ENCODE measurements around the gene HBD. TPM values are rescaled to one million over a fixed set of nuclear protein-coding genes. Genes with fewer than 3 reads are reported as not detected.

Gene HBD
- total RNA-seq, 1 experiment from 2014 or later, result not detected

DNA sequence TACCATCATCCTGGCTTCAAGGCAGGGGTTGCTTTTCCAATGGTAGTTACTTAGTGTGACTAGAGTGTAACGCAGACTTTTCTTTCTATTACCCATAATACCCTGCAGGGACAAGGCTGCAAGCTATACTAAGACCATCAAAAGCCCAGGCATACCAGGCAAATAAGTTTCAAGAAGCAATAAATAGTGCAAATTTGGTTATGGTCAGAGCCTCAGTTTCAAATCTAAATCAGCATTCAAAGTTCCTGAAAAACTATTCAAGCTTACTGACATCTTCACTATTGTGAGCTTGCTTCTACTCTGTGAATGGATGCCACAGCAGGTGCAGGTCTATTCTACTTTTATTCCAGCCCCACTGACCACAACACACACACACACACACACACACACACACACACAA is 4.9 kb downstream of the HBD start:
- Histone ChIP-seq H3K27me3 (replicated peaks; ENCODE audit: control insufficient read depth, insufficient read depth, low read length) (no peaks in the 10 kb centered on the region), H3K36me3 (ENCODE audit: control insufficient read depth, insufficient read depth, low read length) (no peaks in the 10 kb centered on the region), H3K4me3 (ENCODE audit: low read depth, low read length) (no peak overlapping the region), H3K9me3 (no peaks in the 10 kb centered on the region), H3K4me1 (no peaks in the 10 kb centered on the region)
- Mint-ChIP-seq H3K27me3 (ENCODE audit: insufficient read depth, unreplicated experiment) (peaks cover 4% of the 10 kb centered on the region), H3K36me3 (ENCODE audit: insufficient read depth, unreplicated experiment) (no peaks in the 10 kb centered on the region), H3K9me3 (ENCODE audit: unreplicated experiment) (no peaks in the 10 kb centered on the region), H3K27ac (ENCODE audit: unreplicated experiment) (no peak overlapping the region), H3K4me3 (ENCODE audit: unreplicated experiment) (no peak overlapping the region), H3K4me1 (ENCODE audit: low read depth, unreplicated experiment) (no peaks in the 10 kb centered on the region)
- intact Hi-C loops (cut with micrococcal nuclease; ENCODE audit: unreplicated experiment), result no loop called here
- TF ChIP-seq, protein P1, sequence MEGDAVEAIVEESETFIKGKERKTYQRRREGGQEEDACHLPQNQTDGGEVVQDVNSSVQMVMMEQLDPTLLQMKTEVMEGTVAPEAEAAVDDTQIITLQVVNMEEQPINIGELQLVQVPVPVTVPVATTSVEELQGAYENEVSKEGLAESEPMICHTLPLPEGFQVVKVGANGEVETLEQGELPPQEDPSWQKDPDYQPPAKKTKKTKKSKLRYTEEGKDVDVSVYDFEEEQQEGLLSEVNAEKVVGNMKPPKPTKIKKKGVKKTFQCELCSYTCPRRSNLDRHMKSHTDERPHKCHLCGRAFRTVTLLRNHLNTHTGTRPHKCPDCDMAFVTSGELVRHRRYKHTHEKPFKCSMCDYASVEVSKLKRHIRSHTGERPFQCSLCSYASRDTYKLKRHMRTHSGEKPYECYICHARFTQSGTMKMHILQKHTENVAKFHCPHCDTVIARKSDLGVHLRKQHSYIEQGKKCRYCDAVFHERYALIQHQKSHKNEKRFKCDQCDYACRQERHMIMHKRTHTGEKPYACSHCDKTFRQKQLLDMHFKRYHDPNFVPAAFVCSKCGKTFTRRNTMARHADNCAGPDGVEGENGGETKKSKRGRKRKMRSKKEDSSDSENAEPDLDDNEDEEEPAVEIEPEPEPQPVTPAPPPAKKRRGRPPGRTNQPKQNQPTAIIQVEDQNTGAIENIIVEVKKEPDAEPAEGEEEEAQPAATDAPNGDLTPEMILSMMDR (IDR thresholded peaks at IDR 0.05; ENCODE audit: insufficient read depth in 1 of 2, low read depth in 1 of 2, low read length in 1 of 2, severe bottlenecking in 1 of 2, unreplicated experiment in 1 of 2), result no peak
- CTCF ChIA-PET, result no interaction called here
- BruUV-seq (replicated peaks), result no TSS peak
- POLR2A ChIA-PET, result no interaction called here
- DNase-seq, result no peak

DNA sequence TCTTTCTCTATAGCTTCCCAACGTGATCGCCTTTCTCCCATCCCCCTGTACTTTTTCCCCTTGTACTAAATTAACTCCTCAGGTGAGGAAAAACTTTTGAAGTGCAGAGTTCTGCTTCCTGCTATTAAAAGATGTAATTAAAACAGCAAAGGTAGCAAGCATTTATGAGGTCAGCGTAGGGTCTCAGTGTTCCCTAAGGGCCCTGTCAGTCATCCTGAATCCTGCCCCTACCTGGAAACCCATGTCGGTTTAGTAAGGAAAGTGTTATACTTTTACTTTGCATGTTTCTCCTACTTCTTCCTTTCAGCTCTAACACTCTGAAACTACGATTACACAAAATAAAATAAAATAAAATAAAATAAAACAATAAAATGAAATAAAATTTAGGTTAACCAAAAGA is 6.2 kb downstream of the HBD start:
- Mint-ChIP-seq H3K36me3 (ENCODE audit: insufficient read depth, unreplicated experiment) (no peaks in the 10 kb centered on the region), H3K4me1 (ENCODE audit: low read depth, unreplicated experiment) (no peaks in the 10 kb centered on the region), H3K27me3 (ENCODE audit: insufficient read depth, unreplicated experiment) (peaks cover 4% of the 10 kb centered on the region), H3K27ac (ENCODE audit: unreplicated experiment) (no peak overlapping the region), H3K9me3 (ENCODE audit: unreplicated experiment) (no peaks in the 10 kb centered on the region), H3K4me3 (ENCODE audit: unreplicated experiment) (no peak overlapping the region)
- no TSS peak for BruUV-seq (replicated peaks)
- TF ChIP-seq, protein P1 (IDR thresholded peaks at IDR 0.05; ENCODE audit: insufficient read depth in 1 of 2, low read depth in 1 of 2, low read length in 1 of 2, severe bottlenecking in 1 of 2, unreplicated experiment in 1 of 2), result no peak
- Histone ChIP-seq H3K4me3 (ENCODE audit: low read depth, low read length) (no peak overlapping the region), H3K27me3 (replicated peaks; ENCODE audit: control insufficient read depth, insufficient read depth, low read length) (no peaks in the 10 kb centered on the region), H3K36me3 (ENCODE audit: control insufficient read depth, insufficient read depth, low read length) (no peaks in the 10 kb centered on the region), H3K4me1 (no peaks in the 10 kb centered on the region), H3K9me3 (no peaks in the 10 kb centered on the region)
- intact Hi-C loops (cut with micrococcal nuclease; ENCODE audit: unreplicated experiment), result no loop called here
- CTCF ChIA-PET, result no interaction called here
- DNase-seq, result no peak
- POLR2A ChIA-PET, result no interaction called here

DNA sequence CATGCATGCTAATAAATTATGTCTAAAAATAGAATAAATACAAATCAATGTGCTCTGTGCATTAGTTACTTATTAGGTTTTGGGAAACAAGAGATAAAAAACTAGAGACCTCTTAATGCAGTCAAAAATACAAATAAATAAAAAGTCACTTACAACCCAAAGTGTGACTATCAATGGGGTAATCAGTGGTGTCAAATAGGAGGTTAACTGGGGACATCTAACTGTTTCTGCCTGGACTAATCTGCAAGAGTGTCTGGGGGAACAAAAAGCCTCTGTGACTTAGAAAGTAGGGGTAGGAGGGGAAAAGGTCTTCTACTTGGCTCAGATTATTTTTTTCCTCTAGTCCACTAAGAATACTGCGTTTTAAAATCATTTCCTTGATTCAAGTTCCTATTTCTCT is 6.6 kb downstream of the HBD start:
- H3K9me3 ChIP-seq, result no peaks in the 10 kb centered on the region
- intact Hi-C loops (cut with micrococcal nuclease; ENCODE audit: unreplicated experiment), result no loop called here
- ChIA-PET CTCF (interaction anchor here (0.7 kb wide), 1 partner anchor 11 kb away, joined by 3 read pairs; no protein-coding TSS in a partner anchor), POLR2A (no interaction called here)
- H3K4me3 ChIP-seq (ENCODE audit: low read depth, low read length), result no peak overlapping the region
- no peaks in the 10 kb centered on the region for H3K4me1 Mint-ChIP-seq (ENCODE audit: low read depth, unreplicated experiment)
- no peaks in the 10 kb centered on the region for H3K36me3 ChIP-seq (ENCODE audit: control insufficient read depth, insufficient read depth, low read length)
- no peak overlapping the region for H3K4me3 Mint-ChIP-seq (ENCODE audit: unreplicated experiment)
- TF ChIP-seq, protein P1 (IDR thresholded peaks at IDR 0.05; ENCODE audit: insufficient read depth in 1 of 2, low read depth in 1 of 2, low read length in 1 of 2, severe bottlenecking in 1 of 2, unreplicated experiment in 1 of 2), result no peak
- peaks cover 4% of the 10 kb centered on the region for H3K27me3 Mint-ChIP-seq (ENCODE audit: insufficient read depth, unreplicated experiment)
- H3K36me3 Mint-ChIP-seq (ENCODE audit: insufficient read depth, unreplicated experiment), result no peaks in the 10 kb centered on the region
- no peak overlapping the region for H3K27ac Mint-ChIP-seq (ENCODE audit: unreplicated experiment)
- H3K27me3 ChIP-seq (replicated peaks; ENCODE audit: control insufficient read depth, insufficient read depth, low read length), result no peaks in the 10 kb centered on the region
- H3K4me1 ChIP-seq, result no peaks in the 10 kb centered on the region
- no peak for DNase-seq
- no peaks in the 10 kb centered on the region for H3K9me3 Mint-ChIP-seq (ENCODE audit: unreplicated experiment)
- BruUV-seq (replicated peaks), result no TSS peak

Measured in Caco-2 (cell line).